Measurements from ENCODE around the gene HDAC11.

DNA sequence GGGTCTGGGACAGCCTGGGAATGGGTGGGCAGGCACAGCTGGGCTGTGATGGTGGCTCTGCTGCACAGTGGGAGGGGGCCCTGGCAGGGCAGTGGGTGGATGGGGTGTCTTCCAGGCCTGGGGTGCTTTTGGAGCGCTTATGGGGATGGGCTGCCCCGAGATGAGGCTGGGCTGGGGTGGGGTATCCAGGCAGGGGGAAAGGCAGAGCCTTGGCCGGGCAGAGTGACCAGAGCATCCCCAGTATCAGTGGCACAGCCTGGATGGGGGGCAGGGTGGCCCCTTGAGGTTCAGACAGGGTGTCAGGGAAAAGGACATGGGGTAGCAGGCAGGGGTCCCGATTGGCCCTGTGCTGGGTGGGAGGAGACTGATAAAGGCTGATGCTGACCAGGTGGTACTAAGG, 26.6 kb downstream of the HDAC11 start:
- TF ChIP-seq, protein P1, sequence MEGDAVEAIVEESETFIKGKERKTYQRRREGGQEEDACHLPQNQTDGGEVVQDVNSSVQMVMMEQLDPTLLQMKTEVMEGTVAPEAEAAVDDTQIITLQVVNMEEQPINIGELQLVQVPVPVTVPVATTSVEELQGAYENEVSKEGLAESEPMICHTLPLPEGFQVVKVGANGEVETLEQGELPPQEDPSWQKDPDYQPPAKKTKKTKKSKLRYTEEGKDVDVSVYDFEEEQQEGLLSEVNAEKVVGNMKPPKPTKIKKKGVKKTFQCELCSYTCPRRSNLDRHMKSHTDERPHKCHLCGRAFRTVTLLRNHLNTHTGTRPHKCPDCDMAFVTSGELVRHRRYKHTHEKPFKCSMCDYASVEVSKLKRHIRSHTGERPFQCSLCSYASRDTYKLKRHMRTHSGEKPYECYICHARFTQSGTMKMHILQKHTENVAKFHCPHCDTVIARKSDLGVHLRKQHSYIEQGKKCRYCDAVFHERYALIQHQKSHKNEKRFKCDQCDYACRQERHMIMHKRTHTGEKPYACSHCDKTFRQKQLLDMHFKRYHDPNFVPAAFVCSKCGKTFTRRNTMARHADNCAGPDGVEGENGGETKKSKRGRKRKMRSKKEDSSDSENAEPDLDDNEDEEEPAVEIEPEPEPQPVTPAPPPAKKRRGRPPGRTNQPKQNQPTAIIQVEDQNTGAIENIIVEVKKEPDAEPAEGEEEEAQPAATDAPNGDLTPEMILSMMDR (IDR thresholded peaks at IDR 0.05), result no peak
- TF ChIP-seq ZFX (IDR thresholded peaks at IDR 0.05; ENCODE audit: borderline replicate concordance), result no peak

All from 22Rv1 (cell line).